GM12891 (cell line): Measurements from ENCODE around the gene SEBOX.
A peak's percentile ranks its signal among the peaks of the same experiment; 100 is the strongest.

Experiments
- DNase-seq: peaks from one replicate; pipeline ENCODE4 v3.0.0; 2011; ENCODE audit warnings: low spot score; ENCODE audit not compliant: insufficient read length
- FAIRE-seq: peaks from 2 replicates; lab custom pipeline; 2011; peaks lifted over from hg19 to GRCh38; lab: Jason Lieb, UNC
- PAX5 ChIP-seq: IDR thresholded peaks from 2 replicates; pipeline ENCODE4 v1.6.1; 2011; ENCODE audit warnings: low read length, moderate library complexity, mild to moderate bottlenecking; ENCODE audit not compliant: insufficient read depth, severe bottlenecking
- POLR2A ChIP-seq: IDR thresholded peaks from 2 replicates; pipeline ENCODE4 v1.6.1; 2011; ENCODE audit warnings: low read depth, low read length, control low read depth
- POLR2AphosphoS5 ChIP-seq: IDR thresholded peaks from 2 replicates; pipeline ENCODE4 v1.6.1; 2011; ENCODE audit warnings: low read depth, low read length, control low read depth
- POU2F2 ChIP-seq: IDR thresholded peaks from 2 replicates; pipeline ENCODE4 v1.6.1; 2011; ENCODE audit warnings: low read depth, mild to moderate bottlenecking, control low read depth, low read length, moderate library complexity
- SPI1 ChIP-seq: IDR thresholded peaks from 2 replicates; pipeline ENCODE4 v1.6.1; 2011; ENCODE audit warnings: low read depth, low read length, control low read depth
- TAF1 ChIP-seq: IDR thresholded peaks from 2 replicates; pipeline ENCODE4 v1.6.1; 2011; ENCODE audit warnings: low read depth, low read length, control low read depth

SEBOX gene

DNA sequence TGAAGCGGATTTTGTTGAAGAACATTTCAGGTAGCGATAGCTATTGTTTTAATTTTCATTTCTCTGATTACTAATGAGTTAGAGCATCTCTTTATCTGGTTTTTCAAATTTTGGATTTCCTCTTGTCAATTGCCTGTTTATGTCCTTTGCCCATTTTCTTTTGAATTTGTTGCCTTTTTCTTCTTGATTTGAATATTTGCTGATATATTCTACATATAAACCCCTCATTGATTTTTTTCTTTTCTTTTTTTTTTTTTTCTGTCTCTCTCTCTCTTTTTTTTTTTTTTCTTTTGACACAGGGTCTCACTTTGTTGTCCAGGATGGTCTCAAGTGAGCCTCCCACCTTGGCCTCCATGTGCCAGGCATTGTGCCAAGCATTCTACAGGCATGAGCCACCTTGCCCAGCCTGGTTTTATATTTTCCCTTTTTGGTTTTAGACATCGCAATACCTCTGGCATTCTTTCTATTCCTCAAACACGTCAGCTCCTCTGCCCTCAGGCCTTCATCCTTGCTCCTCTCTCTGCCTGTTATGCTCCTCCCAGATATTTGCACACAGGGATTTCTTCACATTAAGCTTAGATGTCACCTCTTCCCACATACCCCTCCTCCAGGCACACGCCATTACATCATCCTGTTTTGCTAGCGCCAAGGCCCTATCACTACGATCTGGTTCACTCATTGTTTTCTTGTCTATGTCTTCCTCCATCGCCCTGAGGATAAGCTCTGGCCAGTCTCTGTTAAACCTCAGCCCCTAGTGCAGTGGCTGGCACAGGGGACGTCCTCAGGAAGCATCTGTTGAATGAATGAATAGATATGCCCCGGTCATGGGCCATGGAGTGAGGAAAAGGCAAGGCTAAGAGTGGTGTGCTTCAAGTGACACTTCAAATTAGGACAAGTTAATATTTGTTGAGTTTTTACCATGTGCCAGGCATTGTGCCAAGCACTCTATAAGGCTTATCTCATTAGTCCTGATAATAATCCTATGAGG is 15.1 kb upstream of the SEBOX start:
- DNase-seq (no peak), FAIRE-seq (no peak)
- no peak for TF ChIP-seq POU2F2
- no peak for TF ChIP-seq TAF1
- no peak for TF ChIP-seq POLR2AphosphoS5
- TF ChIP-seq POLR2A, result no peak
- TF ChIP-seq PAX5, result no peak

GRCh38 chr17:28372945-28373274 is 7.9 kb upstream of the SEBOX start:
- no peak for FAIRE-seq
- no peak for TF ChIP-seq PAX5
- no peak for TF ChIP-seq TAF1
- no peak for TF ChIP-seq POLR2AphosphoS5
- no peak for TF ChIP-seq SPI1
- TF ChIP-seq POU2F2, result no peak
- TF ChIP-seq POLR2A, result no peak
- no peak for DNase-seq

- FAIRE-seq, result peak; percentile 43
Measured at GRCh38 chr17:28372203-28372944, 7.4 kb upstream of the SEBOX start.

GRCh38 chr17:28371245-28372202 is 6.5 kb upstream of the SEBOX start, which contains the start of gene SARM1:
TSS of gene SARM1 (plus strand) at chr17:28371694. CDS start at chr17:28372033, 339 bp downstream.
- DNase-seq, result peak; percentile 97
- 0 out of 2 replicates have a peak, but pooled peaks have one; percentile 37 for TF ChIP-seq POLR2A
- TF ChIP-seq TAF1, result no peak
- peak; percentile 97 for FAIRE-seq

More at GRCh38 chr17:28372203-28372944, 7.4 kb upstream of the SEBOX start:
- peak; percentile 52 for DNase-seq
- no peak for TF ChIP-seq SPI1

GRCh38 chr17:28370744-28371103 is 5.7 kb upstream of the SEBOX start:
- FAIRE-seq (no peak), DNase-seq (no peak)
- TF ChIP-seq PAX5, result no peak
- TF ChIP-seq POU2F2, result no peak
- TF ChIP-seq TAF1, result no peak
- TF ChIP-seq POLR2AphosphoS5, result no peak
- TF ChIP-seq POLR2A, result no peak
- no peak for TF ChIP-seq SPI1

- TF ChIP-seq TAF1 (no peak), POLR2A (no peak), POLR2AphosphoS5 (no peak), PAX5 (no peak), POU2F2 (no peak), SPI1 (no peak)
- no peak for FAIRE-seq
- DNase-seq, result no peak
Measured at GRCh38 chr17:28370035-28370743, 5.2 kb upstream of the SEBOX start, which contains the start of gene VTN. TSS of gene VTN (minus strand) at chr17:28370307. CDS start at chr17:28370203, 104 bp downstream.

- DNase-seq, result no peak
- no peak for TF ChIP-seq POU2F2
- TF ChIP-seq POLR2A, result no peak
- TF ChIP-seq PAX5, result no peak
- no peak for TF ChIP-seq TAF1
- no peak for TF ChIP-seq SPI1
- TF ChIP-seq POLR2AphosphoS5, result no peak
- FAIRE-seq, result no peak
Measured at GRCh38 chr17:28369684-28370034, 4.7 kb upstream of the SEBOX start.

GRCh38 chr17:28368915-28369683 is 4.1 kb upstream of the SEBOX start:
- FAIRE-seq, result no peak
- TF ChIP-seq POLR2AphosphoS5 (no peak), TAF1 (no peak), SPI1 (no peak), POLR2A (peak; percentile 25; the same call in 1 of the 2 replicates)

More at GRCh38 chr17:28368915-28369683, 4.1 kb upstream of the SEBOX start:
- no peak for DNase-seq
